Liver (tissue), 9 donors: ENCODE results near the gene CEP85L. TPM values are rescaled to one million over a fixed set of nuclear protein-coding genes. Genes with fewer than 3 reads are reported as not detected.

ENCODE experiments used
- DNase-seq: peaks from one replicate; pipeline ENCODE4 v3.0.0-alpha.2; 2017; ENCODE audit warnings: low spot score
- H3K27ac ChIP-seq, 2 donors: one replicate each; pipeline ENCODE4 v1.7.0; 2013; ENCODE audit warnings: inconsistent platforms in 2 of 2, low read length in 2 of 2, control low read depth in 1 of 2, low read depth in 1 of 2, mild to moderate bottlenecking in 1 of 2
- H3K27me3 ChIP-seq, 4 donors: one replicate each; pipeline versions ENCODE4 v1.6.1 to v1.7.0; 2013; ENCODE audit warnings: low read length in 3 of 4, inconsistent platforms in 1 of 4, mild to moderate bottlenecking in 1 of 4, moderate library complexity in 1 of 4; ENCODE audit not compliant: control insufficient read depth in 4 of 4, insufficient read depth in 4 of 4
- H3K36me3 ChIP-seq, 4 donors: one replicate each; pipeline versions ENCODE4 v1.6.1 to v1.7.0; 2013; ENCODE audit warnings: low read length in 3 of 4, mild to moderate bottlenecking in 3 of 4, low read depth in 1 of 4, moderate library complexity in 1 of 4; ENCODE audit not compliant: control insufficient read depth in 4 of 4, insufficient read depth in 3 of 4
- H3K4me1 ChIP-seq, 4 donors: one replicate each; pipeline versions ENCODE4 v1.6.1 to v1.7.0; 2013; ENCODE audit warnings: low read length in 3 of 4, mild to moderate bottlenecking in 3 of 4, moderate library complexity in 1 of 4; ENCODE audit not compliant: control insufficient read depth in 4 of 4, insufficient read depth in 4 of 4
- H3K4me3 ChIP-seq, 3 donors: one replicate each; pipeline versions ENCODE4 v1.6.1 to v1.7.0; 2013; ENCODE audit warnings: low read length in 3 of 3, control low read depth in 1 of 3, low read depth in 1 of 3, mild to moderate bottlenecking in 1 of 3
- H3K9ac ChIP-seq, 2 donors: one replicate each; pipeline ENCODE4 v1.7.0; 2013; ENCODE audit warnings: low read length in 2 of 2, mild to moderate bottlenecking in 2 of 2, moderate library complexity in 2 of 2, control low read depth in 1 of 2, low read depth in 1 of 2
- H3K9me3 ChIP-seq, 4 donors: one replicate each; pipeline versions ENCODE4 v1.6.1 to v1.7.0; 2013; ENCODE audit warnings: low read length in 3 of 4; ENCODE audit not compliant: control insufficient read depth in 4 of 4
- ATF3 ChIP-seq: IDR thresholded peaks from 2 replicates; pipeline ENCODE4 v1.6.1; 2016; ENCODE audit warnings: antibody characterized with exemption
- CTCF ChIP-seq: fragments of 150-350 bp; IDR thresholded peaks from 2 replicates; pipeline ENCODE4 v1.5.1; 2017; ENCODE audit warnings: improper control_type of control experiment, low read depth, low read length; ENCODE audit not compliant: missing input control
- EGR1 ChIP-seq, 2 donors: IDR thresholded peaks; 2 replicates each; pipeline ENCODE4 v1.6.1; 2016 to 2018; ENCODE audit warnings: antibody characterized with exemption in 2 of 2, low read depth in 2 of 2
- FOXA1 ChIP-seq: IDR thresholded peaks from 2 replicates; pipeline ENCODE4 v1.6.1; 2016; ENCODE audit warnings: antibody characterized with exemption
- FOXA2 ChIP-seq: IDR thresholded peaks from 2 replicates; pipeline ENCODE4 v1.6.1; 2016; ENCODE audit warnings: antibody characterized with exemption
- GABPA ChIP-seq, 2 donors: IDR thresholded peaks in 1 of 2; conservative IDR thresholded peaks in 1 of 2; 2 replicates each; pipeline ENCODE4 v1.6.1; 2016; ENCODE audit warnings: antibody characterized with exemption in 2 of 2, mild to moderate bottlenecking in 1 of 2, moderate library complexity in 1 of 2
- HNF4A ChIP-seq, 2 donors: conservative IDR thresholded peaks; 2 replicates each; pipeline ENCODE4 v1.6.1; 2016; ENCODE audit warnings: antibody characterized with exemption in 2 of 2, mild to moderate bottlenecking in 2 of 2
- HNF4G ChIP-seq: IDR thresholded peaks from 2 replicates; pipeline ENCODE4 v1.6.1; 2016; ENCODE audit warnings: antibody characterized with exemption
- JUND ChIP-seq, 2 donors: IDR thresholded peaks; 2 replicates each; pipeline ENCODE4 v1.6.1; 2016; ENCODE audit warnings: antibody characterized with exemption in 2 of 2
- MAX ChIP-seq: IDR thresholded peaks from 2 replicates; pipeline ENCODE4 v1.6.1; 2016; ENCODE audit warnings: antibody characterized with exemption
- NR2F2 ChIP-seq: IDR thresholded peaks from 2 replicates; pipeline ENCODE4 v1.6.1; 2016; ENCODE audit warnings: antibody characterized with exemption
- RAD21 ChIP-seq, 2 donors: IDR thresholded peaks; 2 replicates each; pipeline ENCODE4 v1.6.1; 2016; ENCODE audit warnings: antibody characterized with exemption in 2 of 2, mild to moderate bottlenecking in 2 of 2
- RXRA ChIP-seq, 2 donors: IDR thresholded peaks; 2 replicates each; pipeline ENCODE4 v1.6.1; 2017 to 2018; ENCODE audit warnings: antibody characterized with exemption in 2 of 2, mild to moderate bottlenecking in 1 of 2
- SP1 ChIP-seq: IDR thresholded peaks from 2 replicates; pipeline ENCODE4 v1.6.1; 2018; ENCODE audit warnings: antibody characterized with exemption, mild to moderate bottlenecking
- TAF1 ChIP-seq: conservative IDR thresholded peaks from 2 replicates; pipeline ENCODE4 v1.6.1; 2016; ENCODE audit warnings: antibody characterized with exemption, mild to moderate bottlenecking
- YY1 ChIP-seq: IDR thresholded peaks from 2 replicates; pipeline ENCODE4 v1.6.1; 2016; ENCODE audit warnings: antibody characterized with exemption, mild to moderate bottlenecking
- ZBTB33 ChIP-seq: IDR thresholded peaks from 2 replicates; pipeline ENCODE4 v1.6.1; 2016; ENCODE audit warnings: antibody characterized with exemption
- WGBS: extraction: QIAGEN DNeasy Blood & Tissue Kit; methylation state at CpG from one replicate; pipeline ENCODE4 v1.1.7; 2013; 5-methylcytosine and 5-hydroxymethylcytosine counted together
- polyA plus RNA-seq, 2 donors: library from polyadenylated mRNA; stranded (reverse) in 1 of 2; unstranded in 1 of 2; fragments of 200-250 nt in 1 of 2; fragments of >200 nt in 1 of 2; fragmentation: Nextera tagmentation in 1 of 2; extraction: Ambion mirVana in 1 of 2; gene quantifications; one replicate each; pipeline versions ENCODE4 v1.2.1 to v1.2.3, GENCODE V29; 2013 to 2015
- total RNA-seq, 2 donors: library from RNA; depleted of rRNA; stranded (reverse); fragments of >200 nt; gene quantifications; one replicate each; pipeline ENCODE4 v1.2.3, GENCODE V29; 2014
- donor health status: healthy.
- donor health status: healthy.
- donor health status: healthy.
- donor health status: healthy.
- donor health status: healthy.

Gene CEP85L
- total and polyA plus RNA-seq, 4 donors = 0.40 to 6.4 (median 2.3) TPM

GRCh38 chr6:118621799-118622470 lies 29.5 kb downstream of the CEP85L start (continued):
- TF ChIP-seq TAF1 = no peak

GRCh38 chr6:118620202-118620601 lies 31.2 kb downstream of the CEP85L start:
- no peak for DNase-seq
- Histone ChIP-seq H3K36me3 (no peaks in the 10 kb centered on the region), H3K9me3 (no peaks in the 10 kb centered on the region), H3K27ac (no peak overlapping the region), H3K27me3 (no peaks in the 10 kb centered on the region), H3K4me3 (no peak overlapping the region), H3K9ac (no peak overlapping the region), H3K4me1 (peaks cover 0 to 4% (median 0%) of the 10 kb centered on the region in 4 donors)
- 73% methylated on average over 4 of the region's 4 CpGs for WGBS
- TF ChIP-seq HNF4A (conservative IDR thresholded peaks at IDR 0.05) (peak in 1 of 2 donors; percentile 5), JUND (IDR thresholded peaks at IDR 0.05) (no peak)

GRCh38 chr6:118618676-118619377 lies 32.6 kb downstream of the CEP85L start:
- Histone ChIP-seq H3K4me3 (no peak overlapping the region), H3K27me3 (no peaks in the 10 kb centered on the region), H3K9me3 (no peaks in the 10 kb centered on the region), H3K36me3 (no peaks in the 10 kb centered on the region), H3K9ac (no peak overlapping the region), H3K27ac (no peak overlapping the region), H3K4me1 (peaks cover 0 to 4% (median 0%) of the 10 kb centered on the region in 4 donors)
- WGBS = 38% methylated on average over 15 of the region's 15 CpGs
- peak; percentile 53 for DNase-seq
- TF ChIP-seq SP1 = no peak
- no peak for TF ChIP-seq RXRA (IDR thresholded peaks at IDR 0.05)
- no peak for TF ChIP-seq HNF4G
- no peak for TF ChIP-seq EGR1 (IDR thresholded peaks at IDR 0.05; ENCODE audit: low read depth in 2 of 2)
- peak; percentile 91 for TF ChIP-seq CTCF
- TF ChIP-seq RAD21 (IDR thresholded peaks at IDR 0.05) = peak; percentile 85 to 93

- H3K4me1 ChIP-seq = peaks cover 0 to 4% (median 0%) of the 10 kb centered on the region in 4 donors
- H3K27ac ChIP-seq = no peak overlapping the region
- no peaks in the 10 kb centered on the region for H3K9me3 ChIP-seq
- WGBS = 92% methylated on average over 11 of the region's 11 CpGs
- no peak overlapping the region for H3K4me3 ChIP-seq
- no peak for DNase-seq
- H3K27me3 ChIP-seq = no peaks in the 10 kb centered on the region
- H3K9ac ChIP-seq = no peak overlapping the region
- no peaks in the 10 kb centered on the region for H3K36me3 ChIP-seq
- TF ChIP-seq FOXA2 = no peak
- no peak for TF ChIP-seq HNF4A (conservative IDR thresholded peaks at IDR 0.05)
- TF ChIP-seq RXRA (IDR thresholded peaks at IDR 0.05) = no peak
- no peak for TF ChIP-seq JUND (IDR thresholded peaks at IDR 0.05)
- no peak for TF ChIP-seq MAX
- TF ChIP-seq YY1 = no peak
- no peak for TF ChIP-seq FOXA1
- no peak for TF ChIP-seq NR2F2
- no peak for TF ChIP-seq SP1
- TF ChIP-seq TAF1 = no peak
- TF ChIP-seq GABPA (IDR thresholded peaks at IDR 0.05 in 1 of 2, conservative IDR thresholded peaks at IDR 0.05 in 1 of 2) = no peak
- TF ChIP-seq ATF3 = no peak
- TF ChIP-seq RAD21 (IDR thresholded peaks at IDR 0.05) = no peak
- TF ChIP-seq CTCF = no peak
- no peak for TF ChIP-seq EGR1 (IDR thresholded peaks at IDR 0.05; ENCODE audit: low read depth in 2 of 2)
- no peak for TF ChIP-seq ZBTB33
- no peak for TF ChIP-seq HNF4G
These were observed 34.0 kb downstream of the CEP85L start for GRCh38 chr6:118617417-118617816.
